GM10266 (cell line): ENCODE measurements around the gene MAP2K3.

ENCODE experiments used
- DNase-seq: peaks from one replicate; pipeline ENCODE4 v3.0.0; 2012; ENCODE audit errors: extremely low spot score
- TF ChIP-seq, protein P1 (sequence below): IDR thresholded peaks from 2 replicates; pipeline ENCODE4 v1.5.1; 2012; ENCODE audit warnings: mild to moderate bottlenecking, low read depth; ENCODE audit not compliant: control insufficient read depth, insufficient read depth; ENCODE audit errors: missing control alignments

MAP2K3 gene

DNA sequence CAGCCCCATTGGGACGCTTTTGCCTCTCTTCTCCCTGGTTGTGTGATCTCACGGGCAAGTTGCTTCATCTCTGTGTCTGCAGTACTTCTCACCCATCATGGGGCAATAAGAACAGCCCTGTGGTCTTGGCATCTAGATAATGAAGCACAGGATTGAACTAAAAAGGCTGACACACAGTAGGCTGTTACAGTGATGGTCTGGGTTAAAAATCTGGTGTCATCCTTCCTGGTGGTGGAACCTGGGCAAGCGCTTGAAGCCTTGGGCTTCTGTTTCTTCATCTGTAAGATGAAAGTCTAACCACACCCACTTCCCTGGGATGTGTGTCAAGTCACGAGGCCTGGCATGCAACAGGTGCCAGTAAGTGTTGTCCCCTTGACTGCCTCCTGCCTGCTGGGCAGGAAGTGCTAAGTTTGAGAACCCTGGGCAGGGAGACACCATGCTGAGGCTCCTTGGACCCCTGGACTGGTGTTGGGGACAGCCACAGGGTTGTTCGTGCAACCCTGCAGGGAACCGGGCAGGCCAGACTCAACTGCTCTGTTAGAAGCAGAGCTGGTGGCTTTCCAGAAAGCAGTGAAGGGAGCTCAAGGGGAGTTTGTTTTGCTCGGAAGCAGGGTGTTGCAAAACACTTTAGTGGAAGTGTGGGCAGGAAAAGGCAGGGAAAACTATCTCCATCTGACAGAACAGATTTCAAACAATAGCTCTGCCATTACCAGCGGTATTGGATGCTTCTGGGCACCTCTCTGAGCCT, 5.9 kb upstream of the MAP2K3 start:
- no peak for DNase-seq
- TF ChIP-seq, protein P1, sequence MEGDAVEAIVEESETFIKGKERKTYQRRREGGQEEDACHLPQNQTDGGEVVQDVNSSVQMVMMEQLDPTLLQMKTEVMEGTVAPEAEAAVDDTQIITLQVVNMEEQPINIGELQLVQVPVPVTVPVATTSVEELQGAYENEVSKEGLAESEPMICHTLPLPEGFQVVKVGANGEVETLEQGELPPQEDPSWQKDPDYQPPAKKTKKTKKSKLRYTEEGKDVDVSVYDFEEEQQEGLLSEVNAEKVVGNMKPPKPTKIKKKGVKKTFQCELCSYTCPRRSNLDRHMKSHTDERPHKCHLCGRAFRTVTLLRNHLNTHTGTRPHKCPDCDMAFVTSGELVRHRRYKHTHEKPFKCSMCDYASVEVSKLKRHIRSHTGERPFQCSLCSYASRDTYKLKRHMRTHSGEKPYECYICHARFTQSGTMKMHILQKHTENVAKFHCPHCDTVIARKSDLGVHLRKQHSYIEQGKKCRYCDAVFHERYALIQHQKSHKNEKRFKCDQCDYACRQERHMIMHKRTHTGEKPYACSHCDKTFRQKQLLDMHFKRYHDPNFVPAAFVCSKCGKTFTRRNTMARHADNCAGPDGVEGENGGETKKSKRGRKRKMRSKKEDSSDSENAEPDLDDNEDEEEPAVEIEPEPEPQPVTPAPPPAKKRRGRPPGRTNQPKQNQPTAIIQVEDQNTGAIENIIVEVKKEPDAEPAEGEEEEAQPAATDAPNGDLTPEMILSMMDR: no peak

DNA sequence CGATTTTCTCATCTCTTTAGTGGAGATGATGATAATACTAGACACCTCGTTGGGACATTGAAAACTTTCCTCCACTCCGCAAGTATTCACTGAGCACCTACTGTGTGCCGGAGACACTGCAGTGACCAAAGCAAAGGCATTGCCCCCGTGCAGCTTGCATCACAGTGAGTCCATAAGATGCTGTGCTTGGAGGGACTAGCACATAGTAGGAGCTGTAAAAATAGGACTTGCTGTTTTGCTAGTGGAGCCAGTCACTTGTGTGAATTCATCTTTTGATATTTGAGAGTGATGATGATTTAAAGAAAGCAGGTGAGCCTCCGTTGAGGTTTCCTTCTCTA, 5.3 kb upstream of the MAP2K3 start:
- DNase-seq: no peak
- TF ChIP-seq, protein P1: no peak

DNA sequence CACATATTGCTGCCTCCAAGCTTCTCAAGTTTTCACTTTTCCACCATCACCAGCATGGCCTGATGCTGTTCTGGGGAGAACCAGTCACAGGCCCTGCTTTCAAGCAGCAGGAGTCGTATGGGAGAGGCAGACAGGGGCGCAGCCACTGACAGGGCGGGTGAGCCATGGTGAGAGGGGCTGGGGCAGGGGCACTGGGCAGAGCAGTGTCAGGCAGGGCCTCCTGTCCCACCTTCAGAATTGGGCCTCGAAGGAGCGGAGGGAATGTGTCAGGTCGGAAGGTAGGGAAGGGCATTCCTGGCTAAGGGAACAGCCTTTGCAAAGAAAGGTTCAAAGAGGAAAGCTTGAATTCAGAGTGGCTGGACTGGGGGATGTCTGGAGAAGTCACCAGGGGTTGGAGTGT, 4.9 kb upstream of the MAP2K3 start:
- DNase-seq: no peak
- TF ChIP-seq, protein P1: no peak

- DNase-seq: peak; percentile 90
- TF ChIP-seq, protein P1: peak; percentile 99
Measured at GRCh38 chr17:21280081-21280518, 4.4 kb upstream of the MAP2K3 start.

DNA sequence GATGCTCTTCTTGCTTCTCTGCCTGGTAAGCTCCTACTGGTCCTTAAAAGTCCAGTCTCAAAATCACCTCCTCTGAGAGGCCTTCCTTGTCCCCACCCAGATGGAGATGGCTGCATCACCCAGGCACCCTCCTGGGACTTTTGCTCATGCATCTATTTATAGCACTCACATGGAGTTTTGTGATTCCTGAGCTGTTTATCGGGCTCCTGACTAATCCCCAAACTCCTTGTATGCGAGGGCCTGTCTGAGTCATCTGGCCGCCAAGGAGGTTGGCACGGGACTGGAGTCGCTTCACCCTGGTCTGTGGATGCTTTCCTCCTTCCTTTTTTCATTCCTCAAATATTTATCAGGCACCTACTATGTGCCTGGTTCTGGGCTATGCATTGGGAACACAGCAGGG, 2.3 kb upstream of the MAP2K3 start:
- no peak for DNase-seq
- TF ChIP-seq, protein P1: no peak

DNA sequence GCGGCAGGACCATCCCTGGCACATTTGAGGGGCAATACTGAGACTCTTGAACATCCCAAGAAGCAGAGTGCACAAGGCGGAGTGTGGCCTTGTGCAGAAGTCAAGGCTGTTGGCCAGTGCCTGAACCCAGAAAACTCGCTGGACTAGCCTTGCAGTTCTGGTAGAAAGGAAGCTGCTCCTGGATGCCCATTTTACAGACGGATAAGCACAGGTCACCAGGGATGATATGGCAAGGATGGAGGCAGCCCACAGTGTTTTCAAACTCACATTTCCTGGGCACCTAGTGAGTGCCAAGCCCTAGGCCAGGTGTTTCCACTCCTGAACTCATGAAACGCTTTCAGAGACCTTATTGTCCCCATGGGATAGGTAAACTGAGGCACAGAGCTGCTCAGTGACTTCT, 1.7 kb upstream of the MAP2K3 start:
- TF ChIP-seq, protein P1: no peak
- no peak for DNase-seq

DNA sequence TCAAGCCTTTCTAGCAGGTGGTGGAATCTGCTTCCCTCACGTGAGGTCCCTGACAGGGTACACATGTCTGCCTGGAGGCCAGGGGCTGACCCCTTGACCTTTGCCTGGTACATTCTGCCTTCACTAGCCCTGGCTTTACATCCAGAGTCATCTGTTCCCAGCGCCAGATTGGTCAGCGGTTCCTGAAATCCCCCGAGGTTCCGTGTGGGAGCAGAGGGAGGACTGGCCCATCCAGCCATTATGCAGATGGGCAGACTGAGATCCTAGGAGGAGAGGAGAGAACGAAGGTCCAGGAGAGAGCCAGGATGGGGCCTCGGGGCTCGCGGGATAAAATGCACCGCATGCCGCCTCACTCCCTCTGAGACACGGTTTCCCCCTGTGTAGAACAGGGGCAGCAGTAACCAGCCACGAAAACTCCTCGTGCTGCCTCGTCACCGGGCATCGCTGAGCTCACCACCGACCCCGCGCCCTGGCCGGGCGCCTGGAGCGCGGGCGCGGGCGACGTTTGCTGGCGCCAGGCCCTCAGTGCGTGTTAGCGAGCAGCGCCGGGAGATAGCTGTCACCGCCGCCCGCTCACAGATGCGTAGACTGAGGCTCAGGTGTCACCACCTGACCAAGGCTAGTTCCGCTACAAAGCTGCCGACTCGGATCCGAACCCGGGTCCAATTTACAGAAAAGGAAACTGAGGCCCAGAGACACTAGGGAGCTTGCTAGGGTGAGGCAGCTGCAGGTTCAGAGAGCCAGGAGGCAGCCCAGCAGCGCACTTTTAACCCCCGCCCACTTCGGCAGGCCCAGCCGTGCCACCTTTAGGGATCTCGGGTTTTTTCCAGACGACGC, 811 bp upstream of the MAP2K3 start:
- no peak for DNase-seq
- TF ChIP-seq, protein P1: no peak
